Karpas-422 (cell line): Measurements from ENCODE around the gene ACSF3. TPM values are rescaled to one million over a fixed set of nuclear protein-coding genes. Genes with fewer than 3 reads are reported as not detected.

Experiments
- DNase-seq: peaks from one replicate; pipeline ENCODE4 v3.0.0-alpha.2; 2015
- H2AFZ ChIP-seq: fragments of 200-600 bp; sonication (generic); 2 replicates; pipeline ENCODE4 v1.6.1; 2014; ENCODE audit warnings: antibody characterized with exemption, low read length, mixed read lengths
- H3K27ac ChIP-seq: fragments of 200-600 bp; sonication (generic); 2 replicates; pipeline ENCODE4 v1.5.1; 2014; ENCODE audit warnings: mild to moderate bottlenecking, low read length, moderate library complexity
- H3K27me3 ChIP-seq: fragments of 200-600 bp; sonication (generic); 2 replicates; pipeline ENCODE4 v1.6.1; 2014; ENCODE audit warnings: low read length, mixed read lengths
- H3K36me3 ChIP-seq: fragments of 200-600 bp; sonication (generic); 2 replicates; pipeline ENCODE4 v1.6.1; 2014; ENCODE audit warnings: low read length, mixed read lengths; ENCODE audit not compliant: insufficient read depth
- H3K4me1 ChIP-seq: fragments of 200-600 bp; sonication (generic); 2 replicates; pipeline ENCODE4 v1.6.1; 2014; ENCODE audit warnings: mild to moderate bottlenecking, low read length, mixed read lengths
- H3K4me2 ChIP-seq: fragments of 200-600 bp; sonication (generic); 2 replicates; pipeline ENCODE4 v1.6.1; 2014; ENCODE audit warnings: low read length, low read depth, mild to moderate bottlenecking; ENCODE audit not compliant: poor library complexity, severe bottlenecking
- H3K4me3 ChIP-seq: fragments of 200-600 bp; sonication (generic); 2 replicates; pipeline ENCODE4 v1.5.1; 2014; ENCODE audit warnings: mild to moderate bottlenecking, antibody characterized with exemption, low read length, mixed read lengths
- H3K79me2 ChIP-seq: fragments of 200-600 bp; sonication (generic); 2 replicates; pipeline ENCODE4 v1.6.1; 2014; ENCODE audit warnings: mild to moderate bottlenecking, low read length, mixed read lengths
- H3K9ac ChIP-seq: fragments of 200-600 bp; sonication (generic); 2 replicates; pipeline ENCODE4 v1.6.0; 2014; ENCODE audit warnings: low read length
- H3K9me2 ChIP-seq: fragments of 200-600 bp; sonication (generic), shearing (Covaris generic); replicated peaks from 2 replicates; pipeline ENCODE4 v1.6.0; 2014; ENCODE audit warnings: mild to moderate bottlenecking, low read length, moderate library complexity; ENCODE audit not compliant: insufficient read depth
- H3K9me3 ChIP-seq: fragments of 300-700, 200-600 bp; sonication (generic); 2 replicates; pipeline ENCODE4 v1.6.1; 2014; ENCODE audit warnings: low read length, mixed read lengths
- H4K20me1 ChIP-seq: fragments of 200-600 bp; sonication (generic); 2 replicates; pipeline ENCODE4 v1.6.1; 2014; ENCODE audit warnings: mild to moderate bottlenecking, antibody characterized with exemption, low read length, low read depth; ENCODE audit not compliant: insufficient read depth
- total RNA-seq: library from RNA; depleted of rRNA; stranded (reverse); fragments of >200 nt; shearing (Covaris generic); gene quantifications from 2 replicates; pipeline ENCODE4 v1.2.3, GENCODE V29; 2014; ENCODE audit warnings: low replicate concordance

ACSF3 gene
- total RNA-seq, 1 experiment from 2014 or later, result 30.4 TPM

DNA sequence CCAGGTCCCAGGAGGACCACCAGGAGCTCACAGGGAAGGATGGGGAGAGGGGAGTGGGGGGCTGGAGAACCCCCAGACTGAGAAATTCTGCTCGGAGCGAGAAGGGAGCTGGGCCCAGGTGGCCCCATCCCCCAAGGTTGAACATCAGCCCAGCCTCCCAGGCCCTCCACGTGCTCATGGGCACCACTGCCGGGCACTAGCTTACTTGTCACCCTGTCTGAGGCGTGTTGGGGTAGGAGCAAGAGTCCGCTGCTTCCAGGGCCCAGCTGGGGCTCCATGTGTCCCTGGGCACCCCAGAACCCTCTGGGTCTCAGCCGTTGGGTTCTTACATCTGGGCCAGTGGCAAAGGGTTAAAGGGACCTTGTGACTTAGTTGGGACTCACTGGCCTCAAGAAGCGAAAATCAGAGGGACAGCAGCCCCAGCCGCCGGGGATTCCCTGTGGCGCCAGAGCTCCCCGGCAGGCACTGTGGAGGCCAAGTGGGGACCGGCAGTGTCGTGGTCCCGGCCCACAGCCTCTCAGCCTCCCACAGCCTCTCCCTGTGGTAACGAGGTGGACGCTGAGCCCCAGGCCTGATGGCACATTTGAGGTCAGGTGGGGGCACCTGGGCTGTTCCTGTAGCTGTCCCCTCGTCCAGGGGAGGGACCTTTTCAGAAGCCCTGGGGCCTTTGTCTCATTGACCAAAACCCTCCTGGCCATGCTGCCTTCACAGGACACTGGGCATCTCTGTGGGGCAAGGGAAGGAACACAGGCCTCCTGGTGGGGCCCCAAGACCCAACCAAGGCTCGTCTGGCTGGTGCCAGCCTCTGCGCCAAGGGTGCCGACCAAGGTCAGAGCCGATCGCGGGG, 44.2 kb downstream of the ACSF3 start:
- Histone ChIP-seq H3K4me2 (no peak overlapping the region), H3K36me3 (no peaks in the 10 kb centered on the region; the same call in 1 of the 2 replicates), H3K27ac (no peak overlapping the region), H3K4me3 (no peak overlapping the region), H3K9ac (no peak overlapping the region), H3K79me2 (no peaks in the 10 kb centered on the region), H3K9me2 (no peaks in the 10 kb centered on the region), H2AFZ (no peak overlapping the region), H4K20me1 (no peaks in the 10 kb centered on the region), H3K4me1 (no peaks in the 10 kb centered on the region), H3K9me3 (no peaks in the 10 kb centered on the region), H3K27me3 (no peaks in the 10 kb centered on the region)
- no peak for DNase-seq

- no peaks in the 10 kb centered on the region; the same call in 1 of the 2 replicates for H3K36me3 ChIP-seq
Observed at GRCh38 chr16:89138513-89138795, 44.8 kb downstream of the ACSF3 start.

DNA sequence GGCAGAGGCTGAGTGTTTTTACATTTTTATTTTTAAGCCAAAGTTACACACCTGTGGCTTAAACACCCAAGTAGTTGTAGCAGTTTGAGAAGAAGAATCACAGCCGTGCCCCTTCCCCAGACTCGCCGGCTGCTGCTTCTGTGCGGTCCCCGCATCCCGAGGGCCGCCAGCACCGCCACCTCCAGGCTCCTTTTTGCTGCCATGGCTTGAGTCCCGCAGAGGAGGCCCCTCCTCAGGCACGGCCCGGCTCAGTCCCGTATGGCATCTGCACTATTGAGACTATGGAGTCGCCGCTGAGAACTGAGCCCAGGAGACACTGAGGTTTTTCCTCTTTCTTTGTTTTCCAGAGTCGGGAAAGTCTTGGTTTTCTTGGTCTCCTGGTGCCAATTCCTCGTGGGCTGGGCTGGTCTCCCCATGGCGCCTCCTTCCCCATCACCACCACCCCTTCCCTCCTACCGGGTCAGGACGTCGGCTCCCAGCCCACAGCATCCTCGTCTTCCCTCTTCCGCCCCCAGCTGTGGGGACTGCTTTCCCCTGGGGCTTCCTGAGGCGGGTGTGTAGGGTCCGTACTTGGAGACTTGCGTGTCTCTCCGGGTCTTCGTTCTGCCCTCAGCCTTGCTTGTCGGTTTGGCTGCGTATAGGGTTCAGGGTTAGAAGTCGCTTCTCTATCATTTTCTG, 45.3 kb downstream of the ACSF3 start:
- Histone ChIP-seq H3K4me3 (no peak overlapping the region), H3K27me3 (no peaks in the 10 kb centered on the region), H3K9ac (no peak overlapping the region), H3K79me2 (no peaks in the 10 kb centered on the region), H3K36me3 (no peaks in the 10 kb centered on the region; the same call in 1 of the 2 replicates), H3K9me3 (no peaks in the 10 kb centered on the region), H3K4me1 (no peaks in the 10 kb centered on the region), H2AFZ (no peak overlapping the region), H3K9me2 (no peaks in the 10 kb centered on the region), H3K4me2 (no peak overlapping the region), H3K27ac (no peak overlapping the region), H4K20me1 (no peaks in the 10 kb centered on the region)
- DNase-seq, result no peak

More at GRCh38 chr16:89138513-89138795, 44.8 kb downstream of the ACSF3 start:
- H3K9me3 ChIP-seq, result no peaks in the 10 kb centered on the region
- H3K27me3 ChIP-seq, result no peaks in the 10 kb centered on the region
- no peak overlapping the region for H3K4me2 ChIP-seq
- no peaks in the 10 kb centered on the region for H4K20me1 ChIP-seq
- H2AFZ ChIP-seq, result no peak overlapping the region
- no peak overlapping the region for H3K9ac ChIP-seq
- H3K27ac ChIP-seq, result no peak overlapping the region
- DNase-seq, result no peak
- H3K4me1 ChIP-seq, result no peaks in the 10 kb centered on the region
- no peaks in the 10 kb centered on the region for H3K79me2 ChIP-seq
- no peak overlapping the region for H3K4me3 ChIP-seq
- H3K9me2 ChIP-seq, result no peaks in the 10 kb centered on the region

DNA sequence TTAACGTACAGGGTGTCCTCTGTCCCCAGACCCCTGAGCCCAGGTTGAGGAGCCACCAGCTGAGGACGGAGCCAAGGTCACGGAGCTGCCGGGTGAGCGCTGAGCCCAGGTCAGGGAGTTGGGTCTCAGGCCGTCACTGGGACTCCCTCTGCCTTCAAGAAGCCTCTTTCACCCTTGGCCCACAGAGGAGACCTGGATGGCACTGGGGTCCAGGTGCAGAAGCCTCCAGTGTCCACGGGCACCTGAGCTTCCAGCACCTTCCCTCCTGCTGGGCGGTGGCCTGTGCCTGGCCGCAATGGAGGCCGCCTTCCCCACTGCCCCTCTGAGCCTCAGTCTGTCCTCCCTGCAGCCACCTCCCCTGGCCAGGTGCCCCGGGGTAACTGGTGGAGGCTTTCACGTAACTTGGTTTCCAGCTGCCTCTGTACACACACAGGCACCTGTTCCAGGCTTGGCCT, 46.3 kb downstream of the ACSF3 start:
- Histone ChIP-seq H3K4me2 (no peak overlapping the region), H3K4me1 (no peaks in the 10 kb centered on the region), H3K9me3 (no peaks in the 10 kb centered on the region), H3K9me2 (no peaks in the 10 kb centered on the region), H3K27me3 (no peaks in the 10 kb centered on the region), H3K27ac (no peak overlapping the region), H2AFZ (no peak overlapping the region), H3K79me2 (no peaks in the 10 kb centered on the region), H3K9ac (no peak overlapping the region), H3K36me3 (no peaks in the 10 kb centered on the region; the same call in 1 of the 2 replicates), H3K4me3 (no peak overlapping the region), H4K20me1 (no peaks in the 10 kb centered on the region)
- DNase-seq, result no peak

DNA sequence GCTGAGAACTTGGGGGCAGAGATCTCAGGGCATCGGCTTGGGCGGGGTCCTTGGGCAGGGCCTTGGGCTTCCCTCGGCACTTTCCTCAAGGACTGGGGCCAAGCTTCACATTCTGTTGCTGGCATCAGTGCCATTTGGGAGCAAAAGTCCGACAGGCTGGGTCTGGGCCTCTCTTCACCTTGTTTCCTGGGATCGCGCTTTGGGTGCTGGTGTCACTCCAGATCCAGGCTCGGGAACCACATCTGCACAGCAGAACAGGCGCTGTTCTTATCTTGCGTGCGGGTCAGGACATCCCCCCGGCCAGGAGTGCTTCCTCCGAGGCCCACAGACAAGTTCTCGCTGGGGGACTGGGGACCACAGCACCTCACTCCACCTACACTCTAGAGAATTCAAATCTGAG, 46.7 kb downstream of the ACSF3 start:
- Histone ChIP-seq H3K4me1 (no peaks in the 10 kb centered on the region), H2AFZ (no peak overlapping the region), H3K9me2 (no peaks in the 10 kb centered on the region), H3K9me3 (no peaks in the 10 kb centered on the region), H3K36me3 (no peaks in the 10 kb centered on the region; the same call in 1 of the 2 replicates), H4K20me1 (no peaks in the 10 kb centered on the region), H3K79me2 (no peaks in the 10 kb centered on the region), H3K4me3 (no peak overlapping the region), H3K27ac (no peak overlapping the region), H3K4me2 (no peak overlapping the region), H3K9ac (no peak overlapping the region), H3K27me3 (no peaks in the 10 kb centered on the region)
- DNase-seq, result no peak

DNA sequence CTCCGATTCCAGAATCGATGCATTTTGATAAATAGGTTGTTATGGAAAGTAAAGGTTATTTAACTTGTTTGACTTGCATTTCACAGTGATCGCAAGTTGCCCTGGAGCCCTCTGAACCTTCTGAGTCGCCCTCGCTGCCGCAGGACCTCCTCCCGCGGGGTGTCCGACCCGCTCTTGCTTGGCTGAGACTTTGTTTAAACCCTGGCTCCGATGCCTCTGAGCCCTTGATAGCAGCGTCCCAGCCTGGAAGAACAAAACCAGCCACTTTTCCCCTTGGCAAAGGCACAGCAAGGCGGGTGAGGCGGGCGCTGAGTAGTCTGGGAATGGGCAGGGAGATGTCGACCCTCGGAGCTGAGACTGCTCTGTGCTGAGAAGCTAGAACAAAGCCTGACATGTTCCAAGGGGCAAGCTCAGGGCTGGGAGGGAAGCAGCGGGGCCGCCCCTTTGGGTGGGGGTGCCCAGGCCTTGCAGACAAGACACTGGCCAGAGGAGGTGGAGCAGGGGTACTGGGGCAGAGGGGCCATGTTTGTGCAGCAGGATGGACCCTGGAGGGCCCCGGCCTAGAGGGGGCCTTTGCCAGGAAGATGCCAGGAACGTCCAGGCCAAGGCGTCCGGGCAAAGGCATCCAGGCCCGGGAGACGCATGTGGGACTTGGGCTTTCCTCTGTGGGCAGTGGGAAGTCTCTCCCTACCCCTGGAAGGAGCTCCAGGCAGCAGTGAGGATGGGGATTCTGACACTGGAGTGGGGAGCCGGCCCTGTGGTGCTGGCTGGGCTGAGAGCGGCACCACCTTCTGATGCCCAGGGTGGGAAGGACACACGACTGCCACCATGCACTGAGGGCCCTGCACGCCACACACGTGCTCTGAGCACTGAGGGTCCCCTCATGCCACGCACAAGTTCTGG, 47.6 kb downstream of the ACSF3 start:
- Histone ChIP-seq H3K4me3 (no peak overlapping the region), H3K9ac (no peak overlapping the region), H3K27me3 (no peaks in the 10 kb centered on the region), H3K4me1 (no peaks in the 10 kb centered on the region), H3K4me2 (no peak overlapping the region), H3K36me3 (no peaks in the 10 kb centered on the region; the same call in 1 of the 2 replicates), H3K9me3 (no peaks in the 10 kb centered on the region), H3K9me2 (no peaks in the 10 kb centered on the region), H2AFZ (no peak overlapping the region), H3K79me2 (no peaks in the 10 kb centered on the region), H4K20me1 (no peaks in the 10 kb centered on the region), H3K27ac (no peak overlapping the region)
- DNase-seq, result no peak

DNA sequence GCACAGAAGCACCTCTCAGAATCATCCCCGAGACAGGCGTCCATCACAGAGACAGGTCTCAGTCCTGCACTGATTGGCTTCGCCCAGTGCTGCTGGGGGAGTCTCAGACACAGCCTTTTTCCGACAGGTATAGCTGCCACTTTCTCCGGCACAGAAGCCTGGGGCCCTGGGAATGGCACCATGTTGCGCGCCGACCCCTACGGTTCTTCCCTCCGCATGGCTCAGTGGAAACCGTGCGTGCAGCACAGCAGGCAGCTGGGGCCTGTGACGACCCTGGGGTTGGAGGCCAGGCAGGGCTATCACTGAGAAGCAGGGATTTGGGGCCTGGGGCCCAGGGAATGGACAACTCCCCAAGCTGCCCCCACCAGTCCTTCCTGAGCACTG, 48.2 kb downstream of the ACSF3 start:
- Histone ChIP-seq H3K9me3 (no peaks in the 10 kb centered on the region), H3K4me3 (no peak overlapping the region), H3K27ac (no peak overlapping the region), H3K9me2 (no peaks in the 10 kb centered on the region), H4K20me1 (no peaks in the 10 kb centered on the region), H3K79me2 (no peaks in the 10 kb centered on the region), H3K36me3 (no peaks in the 10 kb centered on the region; the same call in 1 of the 2 replicates), H2AFZ (no peak overlapping the region), H3K4me2 (no peak overlapping the region), H3K9ac (no peak overlapping the region), H3K27me3 (no peaks in the 10 kb centered on the region), H3K4me1 (no peaks in the 10 kb centered on the region)
- no peak for DNase-seq
